Lower lobe of right lung (tissue), 2 donors: ENCODE measurements around the gene TPO. TPM values are rescaled to one million over a fixed set of nuclear protein-coding genes. Genes with fewer than 3 reads are reported as not detected.
"Not testable (repeated sequence)": the region's sequence is repeated elsewhere in the genome, so short reads cannot be mapped to it uniquely, and the experiment has no call there.

Source experiments
- ATAC-seq, 2 donors: fragments of 200-7000 bp; cut with Tn5 transposase; one replicate each; pipeline ENCODE4 v1.9.1; 2020 to 2022; ENCODE audit warnings: mild to moderate bottlenecking in 2 of 2, moderate library complexity in 2 of 2
- DNase-seq: peaks from one replicate; pipeline ENCODE4 v3.0.0-alpha.2; 2020
- H3K27ac ChIP-seq: fragments of 200-600 bp; one replicate; pipeline ENCODE4 v1.8.0; 2022
- H3K27me3 ChIP-seq: fragments of 200-600 bp; one replicate; pipeline ENCODE4 v1.8.0; 2022; ENCODE audit warnings: low read depth
- H3K36me3 ChIP-seq: fragments of 200-600 bp; one replicate; pipeline ENCODE4 v1.8.0; 2022; ENCODE audit warnings: mild to moderate bottlenecking
- H3K4me1 ChIP-seq: fragments of 200-600 bp; one replicate; pipeline ENCODE4 v1.8.0; 2022
- H3K4me3 ChIP-seq: fragments of 200-600 bp; one replicate; pipeline ENCODE4 v1.8.0; 2022; ENCODE audit warnings: mild to moderate bottlenecking
- H3K9me3 ChIP-seq: fragments of 200-600 bp; one replicate; pipeline ENCODE4 v1.8.0; 2022
- CTCF ChIP-seq: fragments of 200-600 bp; IDR thresholded peaks from one replicate; pipeline ENCODE4 v1.8.0; 2022; ENCODE audit warnings: antibody characterized with exemption, mild to moderate bottlenecking
- intact Hi-C: fragments of 100-400 bp; cut with DNase I; formaldehyde crosslinking; loops from one replicate; pipeline ENCODE4 v1.11.0; 2022
- total RNA-seq: library from RNA; stranded (reverse); fragmentation: NEBNext Ultra II Directional; extraction: Animal tissue kit (Norgen Biotek cat#: 25700); gene quantifications from one replicate; pipeline ENCODE4 v1.2.1, GENCODE V29; 2021
- donor health status: DM: no; HTN: yes; CAD: no; lungs with severe emphysema.

Gene TPO
- total RNA-seq, 1 donor from 2014 or later, result 0.21 TPM

- ATAC-seq, result no peak
- no peak for TF ChIP-seq CTCF
Observed at GRCh38 chr2:1561259-1561658, 148.0 kb downstream of the TPO start.

GRCh38 chr2:1561811-1562421 is 148.7 kb downstream of the TPO start:
- ATAC-seq (no peak), DNase-seq (no peak)
- Histone ChIP-seq H3K4me1 (no peaks in the 10 kb centered on the region), H3K36me3 (no peaks in the 10 kb centered on the region), H3K27me3 (no peaks in the 10 kb centered on the region), H3K27ac (no peak overlapping the region), H3K4me3 (no peak overlapping the region), H3K9me3 (no peaks in the 10 kb centered on the region)
- TF ChIP-seq CTCF, result no peak
- intact Hi-C loops, result no loop called here

More at GRCh38 chr2:1561259-1561658, 148.0 kb downstream of the TPO start:
- H3K9me3 ChIP-seq, result no peaks in the 10 kb centered on the region
- H3K36me3 ChIP-seq, result no peaks in the 10 kb centered on the region
- H3K4me3 ChIP-seq, result no peak overlapping the region
- DNase-seq, result no peak
- no peaks in the 10 kb centered on the region for H3K4me1 ChIP-seq
- no peaks in the 10 kb centered on the region for H3K27me3 ChIP-seq
- intact Hi-C loops, result no loop called here
- H3K27ac ChIP-seq, result no peak overlapping the region

GRCh38 chr2:1563084-1563857 is 150.0 kb downstream of the TPO start:
- H3K27ac ChIP-seq, result no peak overlapping the region
- no peaks in the 10 kb centered on the region for H3K4me1 ChIP-seq
- no peak overlapping the region for H3K4me3 ChIP-seq
- intact Hi-C loops, result no loop called here
- ATAC-seq (peak in 1 of 2 donors; percentile 41), DNase-seq (no peak)
- H3K36me3 ChIP-seq, result no peaks in the 10 kb centered on the region
- no peaks in the 10 kb centered on the region for H3K27me3 ChIP-seq
- no peak for TF ChIP-seq CTCF
- no peaks in the 10 kb centered on the region for H3K9me3 ChIP-seq

- DNase-seq (no peak), ATAC-seq (peak in 1 of 2 donors; percentile 11)
- no peak for TF ChIP-seq CTCF
- H3K36me3 ChIP-seq, result no peaks in the 10 kb centered on the region
- no peaks in the 10 kb centered on the region for H3K27me3 ChIP-seq
- intact Hi-C loops, result no loop called here
- no peak overlapping the region for H3K27ac ChIP-seq
- H3K9me3 ChIP-seq, result no peaks in the 10 kb centered on the region
- H3K4me3 ChIP-seq, result no peak overlapping the region
- H3K4me1 ChIP-seq, result no peaks in the 10 kb centered on the region
Observed at GRCh38 chr2:1563943-1564891, 151.0 kb downstream of the TPO start.

GRCh38 chr2:1567556-1568344 is 154.5 kb downstream of the TPO start:
- TF ChIP-seq CTCF, result no peak
- H3K4me1 ChIP-seq, result no peaks in the 10 kb centered on the region
- intact Hi-C loops, result no loop called here
- no peaks in the 10 kb centered on the region for H3K9me3 ChIP-seq
- H3K4me3 ChIP-seq, result no peak overlapping the region
- H3K36me3 ChIP-seq, result no peaks in the 10 kb centered on the region
- H3K27me3 ChIP-seq, result no peaks in the 10 kb centered on the region
- DNase-seq (peak; percentile 29), ATAC-seq (no peak)
- no peak overlapping the region for H3K27ac ChIP-seq

- H3K27me3 ChIP-seq, ATAC-seq, H3K36me3 ChIP-seq, H3K4me3 ChIP-seq, intact Hi-C loops, H3K27ac ChIP-seq, H3K9me3 ChIP-seq, DNase-seq, H3K4me1 ChIP-seq: not testable (repeated sequence)
Observed at GRCh38 chr2:1568345-1568668, 155.0 kb downstream of the TPO start.
